Mucosa of stomach (tissue), 1 donor: ENCODE measurements around the gene EFNA5.

Experiments
- H3K27me3 ChIP-seq: one replicate; pipeline ENCODE4 v1.7.0; 2013; ENCODE audit warnings: mild to moderate bottlenecking, low read length; ENCODE audit not compliant: control insufficient read depth, insufficient read depth
- H3K36me3 ChIP-seq: one replicate; pipeline ENCODE4 v1.7.0; 2013; ENCODE audit warnings: low read length; ENCODE audit not compliant: control insufficient read depth, insufficient read depth
- H3K4me1 ChIP-seq: one replicate; pipeline ENCODE4 v1.7.0; 2013; ENCODE audit warnings: mild to moderate bottlenecking, low read length; ENCODE audit not compliant: control insufficient read depth, insufficient read depth
- H3K4me3 ChIP-seq: one replicate; pipeline ENCODE4 v1.7.0; 2013; ENCODE audit warnings: low read length
- H3K9ac ChIP-seq: one replicate; pipeline ENCODE4 v1.7.0; 2013; ENCODE audit warnings: mild to moderate bottlenecking, low read length, moderate library complexity
- H3K9me3 ChIP-seq: one replicate; pipeline ENCODE4 v1.7.0; 2013; ENCODE audit warnings: mild to moderate bottlenecking, low read length, moderate library complexity; ENCODE audit not compliant: control insufficient read depth
- donor health status: Pancreatic carcinoma.

The EFNA5 gene

GRCh38 chr5:107543868-107544267, 126.9 kb downstream of the EFNA5 start:
- H3K9me3 ChIP-seq = no peaks in the 10 kb centered on the region
- H3K4me3 ChIP-seq = no peak overlapping the region
- no peaks in the 10 kb centered on the region for H3K27me3 ChIP-seq
- H3K4me1 ChIP-seq = peaks cover 46% of the 10 kb centered on the region
- no peak overlapping the region for H3K9ac ChIP-seq
- H3K36me3 ChIP-seq = no peaks in the 10 kb centered on the region

- Histone ChIP-seq H3K27me3 (no peaks in the 10 kb centered on the region), H3K9me3 (no peaks in the 10 kb centered on the region), H3K4me3 (no peak overlapping the region), H3K36me3 (no peaks in the 10 kb centered on the region), H3K4me1 (peaks cover 46% of the 10 kb centered on the region), H3K9ac (peak overlapping the region; percentile 13)
These were observed 127.9 kb downstream of the EFNA5 start for GRCh38 chr5:107542831-107543231.

DNA sequence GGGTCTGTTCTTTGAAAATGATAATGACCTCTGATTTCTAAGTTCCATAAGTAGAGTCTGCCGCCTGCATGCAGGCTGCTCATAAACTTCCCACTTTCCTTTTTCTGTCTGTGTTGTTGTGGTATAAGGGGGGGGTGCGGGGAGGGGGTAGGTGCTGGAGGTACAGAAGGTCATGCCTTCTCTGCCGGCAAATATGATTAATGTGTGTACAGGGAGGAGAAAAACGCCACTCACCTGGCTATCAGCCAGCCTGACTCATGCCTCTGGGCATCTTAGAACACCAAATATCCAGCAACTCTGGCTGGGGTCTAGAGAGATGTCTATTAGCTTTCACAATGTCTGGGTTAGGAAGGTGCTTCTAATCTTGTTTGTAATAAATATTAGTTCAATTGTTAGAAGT, 128.3 kb downstream of the EFNA5 start:
- H3K36me3 ChIP-seq = no peaks in the 10 kb centered on the region
- H3K9me3 ChIP-seq = no peaks in the 10 kb centered on the region
- no peaks in the 10 kb centered on the region for H3K27me3 ChIP-seq
- H3K4me1 ChIP-seq = peaks cover 50% of the 10 kb centered on the region
- no peak overlapping the region for H3K4me3 ChIP-seq
- peak overlapping the region; percentile 13 for H3K9ac ChIP-seq

DNA sequence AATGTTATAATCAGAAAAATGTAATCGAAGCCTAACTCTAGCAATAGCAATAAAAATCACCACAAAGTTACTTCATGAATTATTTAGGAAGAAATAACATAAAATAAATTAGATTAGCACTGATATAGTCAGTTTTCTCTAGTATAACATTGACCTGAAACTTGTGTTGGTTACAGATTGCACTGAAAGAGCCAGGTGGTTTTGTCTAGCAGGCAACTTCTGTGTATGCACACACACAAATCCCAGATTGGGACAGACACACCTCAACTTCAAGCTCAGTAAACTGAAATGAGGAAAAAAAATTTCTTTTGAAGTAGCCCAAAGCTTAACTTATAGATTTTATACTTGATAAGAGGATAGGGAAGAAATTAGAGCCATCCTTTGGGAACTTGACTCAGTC, 129.3 kb downstream of the EFNA5 start:
- Histone ChIP-seq H3K4me1 (peaks cover 55% of the 10 kb centered on the region), H3K9me3 (no peaks in the 10 kb centered on the region), H3K9ac (no peak overlapping the region), H3K36me3 (no peaks in the 10 kb centered on the region), H3K4me3 (no peak overlapping the region), H3K27me3 (no peaks in the 10 kb centered on the region)

GRCh38 chr5:107539726-107540330, 130.9 kb downstream of the EFNA5 start:
- no peaks in the 10 kb centered on the region for H3K27me3 ChIP-seq
- no peak overlapping the region for H3K4me3 ChIP-seq
- H3K9me3 ChIP-seq = no peaks in the 10 kb centered on the region
- H3K9ac ChIP-seq = no peak overlapping the region
- H3K4me1 ChIP-seq = peaks cover 44% of the 10 kb centered on the region
- no peaks in the 10 kb centered on the region for H3K36me3 ChIP-seq

GRCh38 chr5:107538805-107539445, 131.8 kb downstream of the EFNA5 start:
- Histone ChIP-seq H3K9me3 (no peaks in the 10 kb centered on the region), H3K27me3 (no peaks in the 10 kb centered on the region), H3K4me3 (no peak overlapping the region), H3K4me1 (peaks cover 37% of the 10 kb centered on the region), H3K36me3 (no peaks in the 10 kb centered on the region), H3K9ac (no peak overlapping the region)

DNA sequence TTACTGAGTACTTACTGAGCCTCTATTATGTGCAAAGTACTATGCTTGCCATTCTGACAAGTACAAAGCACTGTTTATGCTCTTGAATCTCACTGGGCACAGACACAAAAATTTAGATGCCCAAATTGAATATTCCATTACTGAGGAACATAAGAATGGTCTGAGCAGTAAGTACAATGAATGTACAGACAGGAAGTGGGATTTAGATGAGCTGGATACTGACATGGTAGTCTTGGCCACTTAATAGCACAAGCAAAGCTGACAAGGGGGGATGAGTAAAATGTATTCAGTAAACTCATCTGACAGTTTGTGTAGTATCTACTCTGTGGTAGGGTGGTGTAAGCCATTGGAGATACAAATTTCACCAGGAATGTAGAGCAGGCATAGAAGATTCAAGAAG, 132.4 kb downstream of the EFNA5 start:
- Histone ChIP-seq H3K36me3 (no peaks in the 10 kb centered on the region), H3K4me1 (peaks cover 31% of the 10 kb centered on the region), H3K9ac (no peak overlapping the region), H3K9me3 (no peaks in the 10 kb centered on the region), H3K4me3 (no peak overlapping the region), H3K27me3 (no peaks in the 10 kb centered on the region)

DNA sequence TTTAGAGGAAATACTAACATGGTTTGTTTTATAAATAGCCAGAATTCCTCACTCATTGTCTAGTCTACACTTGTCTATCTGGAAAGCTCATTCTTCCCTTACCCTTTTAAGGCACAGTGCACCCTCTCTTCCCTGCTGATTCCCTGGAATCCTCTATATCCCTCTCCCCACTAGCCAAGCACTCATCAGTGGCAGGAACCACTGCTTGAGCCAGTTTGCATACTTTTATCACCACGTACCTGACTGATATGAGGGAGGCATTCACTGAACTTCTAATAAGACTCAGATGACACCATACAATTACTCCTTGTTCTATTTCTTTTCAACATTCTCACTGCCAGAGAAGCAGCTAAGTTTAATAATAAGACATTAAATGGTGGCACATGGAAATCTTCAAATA, 134.9 kb downstream of the EFNA5 start:
- Histone ChIP-seq H3K36me3 (no peaks in the 10 kb centered on the region), H3K9me3 (no peaks in the 10 kb centered on the region), H3K4me3 (no peak overlapping the region), H3K9ac (no peak overlapping the region), H3K27me3 (no peaks in the 10 kb centered on the region), H3K4me1 (peaks cover 16% of the 10 kb centered on the region)

- H3K9ac ChIP-seq = no peak overlapping the region
- H3K4me1 ChIP-seq = peaks cover 9% of the 10 kb centered on the region
These were observed 136.5 kb downstream of the EFNA5 start for GRCh38 chr5:107533910-107534876.

DNA sequence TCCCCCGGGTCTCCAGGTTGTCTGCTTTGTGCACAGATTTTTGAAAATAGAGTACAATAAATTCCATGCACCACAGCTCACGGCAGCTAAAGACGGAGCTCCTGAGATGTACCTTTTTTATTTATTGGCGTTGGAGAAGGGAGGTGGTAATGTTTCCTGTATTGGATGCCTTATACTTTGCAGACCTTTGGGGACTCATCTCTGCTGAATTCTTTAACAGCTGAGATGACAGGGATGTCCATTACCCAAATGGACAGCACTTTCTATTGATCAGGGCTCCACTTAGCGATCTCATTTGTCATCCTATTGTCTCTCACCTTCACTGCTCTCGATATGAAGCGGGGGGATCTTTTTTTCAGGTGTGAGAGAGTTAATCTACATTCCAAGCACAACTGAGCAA, 137.8 kb downstream of the EFNA5 start:
- Histone ChIP-seq H3K36me3 (no peaks in the 10 kb centered on the region), H3K4me1 (peaks cover 9% of the 10 kb centered on the region)

More at GRCh38 chr5:107533910-107534876, 136.5 kb downstream of the EFNA5 start:
- no peaks in the 10 kb centered on the region for H3K36me3 ChIP-seq
- no peaks in the 10 kb centered on the region for H3K27me3 ChIP-seq
- H3K4me3 ChIP-seq = no peak overlapping the region
- no peaks in the 10 kb centered on the region for H3K9me3 ChIP-seq

GRCh38 chr5:107532169-107532878, 138.4 kb downstream of the EFNA5 start:
- no peak overlapping the region for H3K9ac ChIP-seq
- peaks cover 3% of the 10 kb centered on the region for H3K4me1 ChIP-seq
- H3K4me3 ChIP-seq = no peak overlapping the region
- no peaks in the 10 kb centered on the region for H3K36me3 ChIP-seq
- H3K27me3 ChIP-seq = no peaks in the 10 kb centered on the region
- no peaks in the 10 kb centered on the region for H3K9me3 ChIP-seq

More for the DNA sequence above, 137.8 kb downstream of the EFNA5 start:
- Histone ChIP-seq H3K4me3 (no peak overlapping the region), H3K27me3 (no peaks in the 10 kb centered on the region), H3K9ac (no peak overlapping the region), H3K9me3 (no peaks in the 10 kb centered on the region)
